Cardiac septum (tissue), 1 donor: ENCODE data around the gene ETFB. TPM values are rescaled to one million over a fixed set of nuclear protein-coding genes. Genes with fewer than 3 reads are reported as not detected.

Experiments
- DNase-seq: peaks from one replicate; pipeline ENCODE4 v3.0.0-alpha.2; 2020; ENCODE audit warnings: low spot score
- intact Hi-C: fragments of 100-400 bp; cut with DNase I; formaldehyde crosslinking; loops from one replicate; pipeline ENCODE4 v1.14.0; 2022
- total RNA-seq: library from RNA; stranded (reverse); fragmentation: NEBNext Ultra II Directional; extraction: Animal tissue kit (Norgen Biotek cat#: 25700); gene quantifications from one replicate; pipeline ENCODE4 v1.2.1, GENCODE V29; 2021
- donor health status: DM: no; HTN: no; CAD: no.

ETFB gene
- total RNA-seq, 1 donor from 2014 or later, result 180 TPM

- intact Hi-C loops, result no loop called here
- DNase-seq, result no peak
Observed at GRCh38 chr19:51316688-51317087, 49.5 kb downstream of the ETFB start.

- no peak for DNase-seq
- intact Hi-C loops, result no loop called here
Observed at GRCh38 chr19:51311351-51312257, 54.6 kb downstream of the ETFB start, which contains the start of gene IGLON5. Gene IGLON5 (plus strand): TSS chr19:51311644. CDS start chr19:51311848, 204 bp downstream.

GRCh38 chr19:51305479-51305878 is 60.7 kb downstream of the ETFB start:
- intact Hi-C loops, result no loop called here
- no peak for DNase-seq

GRCh38 chr19:51301266-51301665 is 64.9 kb downstream of the ETFB start:
- intact Hi-C loops, result no loop called here
- DNase-seq, result no peak

- DNase-seq, result no peak
- intact Hi-C loops, result no loop called here
Observed at GRCh38 chr19:51297406-51297805, 68.8 kb downstream of the ETFB start.

- DNase-seq, result no peak
- intact Hi-C loops, result no loop called here
Observed at GRCh38 chr19:51296336-51297093, 69.7 kb downstream of the ETFB start.

GRCh38 chr19:51295382-51296126 is 70.6 kb downstream of the ETFB start:
- DNase-seq, result no peak
- intact Hi-C loops, result no loop called here

Other genes starting within 250 kb of the ETFB start
- 1.4 TPM for gene SIGLEC9, start 241.5 kb downstream of the ETFB start, total RNA-seq
- 0.70 TPM for gene SIGLEC7, start 224.1 kb downstream of the ETFB start, total RNA-seq
- gene CD33, start 141.3 kb downstream of the ETFB start, total RNA-seq, result 1.4 TPM
- not detected for gene SIGLECL1, start 115.3 kb downstream of the ETFB start, total RNA-seq
- not detected for gene IGLON5, start 54.7 kb downstream of the ETFB start, total RNA-seq
- gene VSIG10L, start 24.2 kb downstream of the ETFB start, total RNA-seq, result 0.86 TPM
- gene CLDND2, start 2.6 kb upstream of the ETFB start, total RNA-seq, result 1.0 TPM
- 3.6 TPM for gene NKG7, start 6.3 kb upstream of the ETFB start, total RNA-seq
- gene LIM2, start 21.6 kb upstream of the ETFB start, total RNA-seq, result not detected
- gene C19orf84, start 24.2 kb upstream of the ETFB start, total RNA-seq, result not detected
- 0.30 TPM for gene SIGLEC10, start 51.3 kb upstream of the ETFB start, total RNA-seq
- gene SIGLEC8, start 92.1 kb upstream of the ETFB start, total RNA-seq, result not detected
- not detected for gene CEACAM18, start 112.2 kb upstream of the ETFB start, total RNA-seq
- gene SIGLEC12, start 135.4 kb upstream of the ETFB start, total RNA-seq, result not detected
- gene SIGLEC6, start 165.3 kb upstream of the ETFB start, total RNA-seq, result 0.22 TPM
- gene ZNF175, start 204.9 kb upstream of the ETFB start, total RNA-seq, result 7.8 TPM